CD14-positive monocyte (primary cell): ENCODE data around the gene RYR3. TPM values are rescaled to one million over a fixed set of nuclear protein-coding genes. Genes with fewer than 3 reads are reported as not detected.

Experiments
- DNase-seq, 3 donors: peaks; one replicate each; pipeline ENCODE4 v3.0.0-alpha.2; 2011 to 2022
- H2AFZ ChIP-seq: 2 replicates; pipeline ENCODE4 v1.6.0; 2012; ENCODE audit warnings: mild to moderate bottlenecking, low read depth, low read length, inconsistent platforms; ENCODE audit not compliant: insufficient read depth, poor library complexity, severe bottlenecking
- H3K27ac ChIP-seq, 2 donors: 1 replicate in 1 of 2; 2 replicates in 1 of 2; pipeline ENCODE4 v1.5.1; 2012 to 2013; ENCODE audit warnings: low read length in 2 of 2, control low read depth in 1 of 2, inconsistent platforms in 1 of 2, low read depth in 1 of 2, mild to moderate bottlenecking in 1 of 2
- H3K27me3 ChIP-seq, 2 donors: one replicate each; pipeline versions ENCODE4 v1.6.0 to v1.6.1; 2011 to 2013; ENCODE audit warnings: low read length in 2 of 2; ENCODE audit not compliant: control insufficient read depth in 2 of 2, insufficient read depth in 2 of 2
- H3K36me3 ChIP-seq, 2 donors: replicated peaks in 1 of 2; 1 replicate in 1 of 2; 2 replicates in 1 of 2; pipeline versions ENCODE4 v1.5.1 to v1.6.1; 2012 to 2013; ENCODE audit warnings: low read length in 2 of 2, control low read depth in 1 of 2, inconsistent platforms in 1 of 2, mild to moderate bottlenecking in 1 of 2; ENCODE audit not compliant: insufficient read depth in 2 of 2, control insufficient read depth in 1 of 2
- H3K4me1 ChIP-seq, 2 donors: 1 replicate in 1 of 2; 2 replicates in 1 of 2; pipeline versions ENCODE4 v1.5.1 to v1.6.1; 2012 to 2013; ENCODE audit warnings: low read length in 2 of 2, control low read depth in 1 of 2, inconsistent platforms in 1 of 2, mild to moderate bottlenecking in 1 of 2, moderate library complexity in 1 of 2; ENCODE audit not compliant: insufficient read depth in 2 of 2, control insufficient read depth in 1 of 2
- H3K4me2 ChIP-seq: replicated peaks from 2 replicates; pipeline ENCODE3; 2012; ENCODE audit warnings: low read length, moderate library complexity, mild to moderate bottlenecking; ENCODE audit not compliant: poor library complexity, severe bottlenecking; ENCODE audit errors: extremely low read depth
- H3K4me3 ChIP-seq, 3 experiments: fragments of 200-600 bp in 1 of 3; sonication (generic) in 1 of 3; replicated peaks in 1 of 3; 1 replicate in 2 of 3; 2 replicates in 1 of 3; pipeline ENCODE4 v1.5.1; 2011 to 2013; ENCODE audit warnings: low read length in 3 of 3, mild to moderate bottlenecking in 3 of 3, control low read depth in 2 of 3, low read depth in 2 of 3, inconsistent platforms in 1 of 3, moderate library complexity in 1 of 3
- H3K79me2 ChIP-seq: 2 replicates; pipeline ENCODE4 v1.6.0; 2012; ENCODE audit warnings: mild to moderate bottlenecking, control low read depth, inconsistent platforms, low read length, moderate library complexity; ENCODE audit not compliant: insufficient read depth
- H3K9ac ChIP-seq: 2 replicates; pipeline ENCODE4 v1.6.0; 2017; ENCODE audit warnings: low read length, mild to moderate bottlenecking; ENCODE audit not compliant: insufficient read depth, poor library complexity, severe bottlenecking
- H3K9me3 ChIP-seq, 2 donors: replicated peaks in 1 of 2; 1 replicate in 1 of 2; 2 replicates in 1 of 2; pipeline versions ENCODE4 v1.5.1 to v1.6.1; 2012 to 2013; ENCODE audit warnings: low read length in 2 of 2, control low read depth in 1 of 2; ENCODE audit not compliant: control insufficient read depth in 1 of 2, insufficient read depth in 1 of 2
- H4K20me1 ChIP-seq: 2 replicates; pipeline ENCODE4 v1.6.0; 2012; ENCODE audit warnings: mild to moderate bottlenecking, low read length, control low read depth, moderate library complexity; ENCODE audit not compliant: insufficient read depth
- H3K27ac Mint-ChIP-seq, 7 donors: one replicate each; pipeline ENCODE4 v1.8.0; 2020; ENCODE audit warnings: mild to moderate bottlenecking in 7 of 7, mixed read lengths in 7 of 7, moderate library complexity in 6 of 7, inconsistent platforms in 2 of 7
- H3K27me3 Mint-ChIP-seq, 3 donors: one replicate each; pipeline ENCODE4 v1.8.0; 2021 to 2022; ENCODE audit warnings: low read depth in 3 of 3, mild to moderate bottlenecking in 3 of 3, mixed read lengths in 3 of 3, moderate library complexity in 3 of 3, inconsistent platforms in 1 of 3
- H3K36me3 Mint-ChIP-seq, 2 donors: one replicate each; pipeline ENCODE4 v1.8.0; 2020; ENCODE audit warnings: mixed read lengths in 2 of 2, inconsistent platforms in 1 of 2, mild to moderate bottlenecking in 1 of 2
- H3K4me1 Mint-ChIP-seq: one replicate; pipeline ENCODE4 v1.8.0; 2020; ENCODE audit warnings: mild to moderate bottlenecking, mixed read lengths
- H3K4me3 Mint-ChIP-seq, 2 donors: one replicate each; pipeline ENCODE4 v1.8.0; 2020; ENCODE audit warnings: mild to moderate bottlenecking in 2 of 2, mixed read lengths in 2 of 2, moderate library complexity in 1 of 2
- H3K9me3 Mint-ChIP-seq, 7 donors: one replicate each; pipeline ENCODE4 v1.8.0; 2020 to 2022; ENCODE audit warnings: mixed read lengths in 7 of 7, mild to moderate bottlenecking in 6 of 7, moderate library complexity in 6 of 7, inconsistent platforms in 2 of 7
- WGBS: methylation state at CpG from one replicate; pipeline ENCODE4 v1.1.5; 2013; ENCODE audit warnings: missing lambda C conversion rate; ENCODE audit not compliant: insufficient coverage; 5-methylcytosine and 5-hydroxymethylcytosine counted together
- intact Hi-C, 2 donors: fragments of 100-400 bp; cut with micrococcal nuclease; formaldehyde crosslinking; loops; one replicate each; pipeline versions ENCODE4 v1.15.0 to v1.15.1; 2023
- polyA plus RNA-seq, 3 donors: library from polyadenylated mRNA; depleted of rRNA in 1 of 3; unstranded in 2 of 3; stranded (reverse) in 1 of 3; fragments of 300-500 nt in 2 of 3; fragments of >200 nt in 1 of 3; fragmentation: Illumina TruSeq in 2 of 3; gene quantifications; 1 replicate in 2 of 3; 2 replicates in 1 of 3; pipeline ENCODE4 v1.2.3, GENCODE V29; 2012 to 2021
- TF ChIP-seq, protein P1 (sequence below): fragments of 200-600 bp; IDR thresholded peaks from one replicate; pipeline ENCODE4 v1.8.0; 2022; ENCODE audit warnings: antibody characterized with exemption, mild to moderate bottlenecking

The RYR3 gene
- polyA plus RNA-seq, 3 donors, result not detected

GRCh38 chr15:33298631-33299030 is 12.1 kb upstream of the RYR3 start:
- Mint-ChIP-seq H3K4me1 (no peaks in the 10 kb centered on the region), H3K27me3 (peaks cover 9 to 16% (median 9%) of the 10 kb centered on the region in 3 donors), H3K36me3 (no peaks in the 10 kb centered on the region), H3K4me3 (no peak overlapping the region), H3K9me3 (no peaks in the 10 kb centered on the region), H3K27ac (no peak overlapping the region)
- no peaks in the 10 kb centered on the region for H3K27me3 ChIP-seq
- no peak overlapping the region for H3K27ac ChIP-seq
- H2AFZ ChIP-seq, result no peak overlapping the region
- H3K9ac ChIP-seq, result no peak overlapping the region
- no peak overlapping the region for H3K4me2 ChIP-seq
- WGBS, result 97% methylated on average over 4 of the region's 4 CpGs
- no peaks in the 10 kb centered on the region for H3K4me1 ChIP-seq
- TF ChIP-seq, protein P1, sequence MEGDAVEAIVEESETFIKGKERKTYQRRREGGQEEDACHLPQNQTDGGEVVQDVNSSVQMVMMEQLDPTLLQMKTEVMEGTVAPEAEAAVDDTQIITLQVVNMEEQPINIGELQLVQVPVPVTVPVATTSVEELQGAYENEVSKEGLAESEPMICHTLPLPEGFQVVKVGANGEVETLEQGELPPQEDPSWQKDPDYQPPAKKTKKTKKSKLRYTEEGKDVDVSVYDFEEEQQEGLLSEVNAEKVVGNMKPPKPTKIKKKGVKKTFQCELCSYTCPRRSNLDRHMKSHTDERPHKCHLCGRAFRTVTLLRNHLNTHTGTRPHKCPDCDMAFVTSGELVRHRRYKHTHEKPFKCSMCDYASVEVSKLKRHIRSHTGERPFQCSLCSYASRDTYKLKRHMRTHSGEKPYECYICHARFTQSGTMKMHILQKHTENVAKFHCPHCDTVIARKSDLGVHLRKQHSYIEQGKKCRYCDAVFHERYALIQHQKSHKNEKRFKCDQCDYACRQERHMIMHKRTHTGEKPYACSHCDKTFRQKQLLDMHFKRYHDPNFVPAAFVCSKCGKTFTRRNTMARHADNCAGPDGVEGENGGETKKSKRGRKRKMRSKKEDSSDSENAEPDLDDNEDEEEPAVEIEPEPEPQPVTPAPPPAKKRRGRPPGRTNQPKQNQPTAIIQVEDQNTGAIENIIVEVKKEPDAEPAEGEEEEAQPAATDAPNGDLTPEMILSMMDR, result no peak
- no peak overlapping the region for H3K4me3 ChIP-seq
- H4K20me1 ChIP-seq, result no peaks in the 10 kb centered on the region
- intact Hi-C loops, result no loop called here
- H3K79me2 ChIP-seq, result no peaks in the 10 kb centered on the region
- H3K36me3 ChIP-seq, result no peaks in the 10 kb centered on the region
- H3K9me3 ChIP-seq, result no peaks in the 10 kb centered on the region
- DNase-seq, result no peak

DNA sequence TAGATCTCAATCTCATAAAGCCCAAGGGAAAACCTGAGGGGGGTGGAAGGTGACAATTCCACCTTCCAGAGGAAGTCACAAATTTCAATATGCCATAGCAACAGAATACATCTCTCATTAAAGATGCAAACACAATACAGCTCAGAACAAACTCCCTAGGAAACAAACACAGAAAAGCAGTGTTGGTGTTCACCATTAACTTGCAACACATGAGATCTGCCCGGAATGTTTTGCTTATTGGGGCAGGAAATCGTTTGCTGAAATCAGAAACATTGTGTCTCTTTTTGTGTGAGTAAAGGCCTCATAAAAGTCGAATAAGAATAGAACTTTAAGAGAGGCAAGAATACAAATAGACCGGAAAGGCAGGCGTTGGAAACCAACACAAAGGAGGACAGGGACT is 5.8 kb upstream of the RYR3 start:
- Mint-ChIP-seq H3K9me3 (peaks cover 0 to 2% (median 0%) of the 10 kb centered on the region in 7 donors), H3K27ac (no peak overlapping the region), H3K36me3 (no peaks in the 10 kb centered on the region), H3K4me3 (no peak overlapping the region), H3K4me1 (no peaks in the 10 kb centered on the region), H3K27me3 (peaks cover 20 to 35% (median 26%) of the 10 kb centered on the region in 3 donors)
- Histone ChIP-seq H3K9me3 (no peaks in the 10 kb centered on the region), H3K4me1 (no peaks in the 10 kb centered on the region), H3K27ac (no peak overlapping the region), H3K9ac (no peak overlapping the region), H3K4me3 (no peak overlapping the region), H4K20me1 (no peaks in the 10 kb centered on the region), H3K27me3 (peaks cover 12 to 15% of the 10 kb centered on the region in 2 donors), H2AFZ (no peak overlapping the region), H3K36me3 (no peaks in the 10 kb centered on the region), H3K4me2 (no peak overlapping the region), H3K79me2 (no peaks in the 10 kb centered on the region)
- no peak for DNase-seq
- WGBS, result 0% methylated on average over 1 of the region's 5 CpGs
- TF ChIP-seq, protein P1, result no peak
- intact Hi-C loops, result no loop called here
